ENCODE measurements around the gene WDR83.

DNA sequence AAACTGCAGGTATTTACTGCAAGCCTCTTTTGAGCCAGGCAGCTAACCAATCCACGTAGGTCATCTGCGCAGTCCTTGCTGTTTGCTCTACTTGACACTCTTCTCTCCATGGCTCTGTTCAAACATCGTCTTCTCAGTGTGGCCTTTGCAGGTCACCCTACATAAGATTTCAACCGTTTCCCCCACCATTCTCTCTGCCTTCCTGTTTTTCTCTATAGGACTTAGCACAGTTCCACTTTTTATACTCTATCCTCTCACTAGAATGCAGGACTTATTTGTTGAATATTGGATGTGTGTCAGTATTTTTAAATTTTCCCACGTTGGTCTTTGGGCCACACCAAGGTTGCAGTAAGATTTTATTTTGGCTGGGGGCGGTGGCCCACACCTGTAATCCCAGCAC lies 31.5 kb downstream of the WDR83 start:
- TF ChIP-seq, protein P1, sequence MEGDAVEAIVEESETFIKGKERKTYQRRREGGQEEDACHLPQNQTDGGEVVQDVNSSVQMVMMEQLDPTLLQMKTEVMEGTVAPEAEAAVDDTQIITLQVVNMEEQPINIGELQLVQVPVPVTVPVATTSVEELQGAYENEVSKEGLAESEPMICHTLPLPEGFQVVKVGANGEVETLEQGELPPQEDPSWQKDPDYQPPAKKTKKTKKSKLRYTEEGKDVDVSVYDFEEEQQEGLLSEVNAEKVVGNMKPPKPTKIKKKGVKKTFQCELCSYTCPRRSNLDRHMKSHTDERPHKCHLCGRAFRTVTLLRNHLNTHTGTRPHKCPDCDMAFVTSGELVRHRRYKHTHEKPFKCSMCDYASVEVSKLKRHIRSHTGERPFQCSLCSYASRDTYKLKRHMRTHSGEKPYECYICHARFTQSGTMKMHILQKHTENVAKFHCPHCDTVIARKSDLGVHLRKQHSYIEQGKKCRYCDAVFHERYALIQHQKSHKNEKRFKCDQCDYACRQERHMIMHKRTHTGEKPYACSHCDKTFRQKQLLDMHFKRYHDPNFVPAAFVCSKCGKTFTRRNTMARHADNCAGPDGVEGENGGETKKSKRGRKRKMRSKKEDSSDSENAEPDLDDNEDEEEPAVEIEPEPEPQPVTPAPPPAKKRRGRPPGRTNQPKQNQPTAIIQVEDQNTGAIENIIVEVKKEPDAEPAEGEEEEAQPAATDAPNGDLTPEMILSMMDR (IDR thresholded peaks at IDR 0.05; ENCODE audit: extremely low read depth in 1 of 2, insufficient read depth in 1 of 2, low read depth in 1 of 2, low read length in 2 of 2): no peak
- TF ChIP-seq FOS (IDR thresholded peaks at IDR 0.05; ENCODE audit: borderline replicate concordance, insufficient read depth, low read length) (no peak), POLR2AphosphoS5 (IDR thresholded peaks at IDR 0.05; ENCODE audit: insufficient read depth, low read depth, low read length) (no peak), POLR2A (IDR thresholded peaks at IDR 0.05; ENCODE audit: low read depth, low read length) (no peak), GATA2 (IDR thresholded peaks at IDR 0.05; ENCODE audit: insufficient read depth, insufficient read length, low read depth, low read length) (no peak), JUN (IDR thresholded peaks at IDR 0.05; ENCODE audit: borderline replicate concordance, insufficient read depth, insufficient read length, low read depth) (no peak), MYC (IDR thresholded peaks at IDR 0.05; ENCODE audit: low read depth, low read length) (no peak), EZH2 (IDR thresholded peaks at IDR 0.05; ENCODE audit: borderline replicate concordance, low read depth, low read length, severe bottlenecking) (no peak)
- TF ChIP-seq, protein P2, sequence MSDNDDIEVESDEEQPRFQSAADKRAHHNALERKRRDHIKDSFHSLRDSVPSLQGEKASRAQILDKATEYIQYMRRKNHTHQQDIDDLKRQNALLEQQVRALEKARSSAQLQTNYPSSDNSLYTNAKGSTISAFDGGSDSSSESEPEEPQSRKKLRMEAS (IDR thresholded peaks at IDR 0.05; ENCODE audit: insufficient read depth, insufficient read length): no peak
